ENCODE results near the gene VWA5B1.

VWA5B1 gene

GRCh38 chr1:20365421-20366055, 74.9 kb downstream of the VWA5B1 start:
- no peak for DNase-seq (ENCODE audit: low read depth in 3 of 3, low spot score in 1 of 3)

- DNase-seq (ENCODE audit: low read depth in 3 of 3, low spot score in 1 of 3), result no peak
Observed at GRCh38 chr1:20366056-20366462, 75.4 kb downstream of the VWA5B1 start.

GRCh38 chr1:20366463-20367115, 75.9 kb downstream of the VWA5B1 start:
- no peak for DNase-seq (ENCODE audit: low read depth in 3 of 3, low spot score in 1 of 3)

- DNase-seq (ENCODE audit: low read depth in 3 of 3, low spot score in 1 of 3), result no peak
Observed at GRCh38 chr1:20367116-20367585, 76.5 kb downstream of the VWA5B1 start.

- DNase-seq (ENCODE audit: low read depth in 3 of 3, low spot score in 1 of 3), result no peak
Observed at GRCh38 chr1:20367626-20368025, 77.0 kb downstream of the VWA5B1 start.

GRCh38 chr1:20368866-20369470, 78.3 kb downstream of the VWA5B1 start:
- no peak for DNase-seq (ENCODE audit: low read depth in 3 of 3, low spot score in 1 of 3)

GRCh38 chr1:20370698-20371097, 80.0 kb downstream of the VWA5B1 start:
- no peak for DNase-seq (ENCODE audit: low read depth in 3 of 3, low spot score in 1 of 3)

- no peak for DNase-seq (ENCODE audit: low read depth in 3 of 3, low spot score in 1 of 3)
Observed at GRCh38 chr1:20371411-20371810, 80.7 kb downstream of the VWA5B1 start.

GRCh38 chr1:20371883-20372282, 81.2 kb downstream of the VWA5B1 start:
- no peak for DNase-seq (ENCODE audit: low read depth in 3 of 3, low spot score in 1 of 3)

- DNase-seq (ENCODE audit: low read depth in 3 of 3, low spot score in 1 of 3), result no peak
Observed at GRCh38 chr1:20372676-20373075, 82.0 kb downstream of the VWA5B1 start.

GRCh38 chr1:20373286-20373685, 82.6 kb downstream of the VWA5B1 start:
- no peak for DNase-seq (ENCODE audit: low read depth in 3 of 3, low spot score in 1 of 3)

GRCh38 chr1:20373764-20374163, 83.1 kb downstream of the VWA5B1 start:
- DNase-seq (ENCODE audit: low read depth in 3 of 3, low spot score in 1 of 3), result no peak

- DNase-seq (ENCODE audit: low read depth in 3 of 3, low spot score in 1 of 3), result no peak
Observed at GRCh38 chr1:20375563-20375962, 84.9 kb downstream of the VWA5B1 start.

- DNase-seq (ENCODE audit: low read depth in 3 of 3, low spot score in 1 of 3), result no peak
Observed at GRCh38 chr1:20376171-20376570, 85.5 kb downstream of the VWA5B1 start.

- peak in 2 of 3 donors; percentile 5 to 57 for DNase-seq (ENCODE audit: low read depth in 3 of 3, low spot score in 1 of 3)
Observed at GRCh38 chr1:20376880-20377494, 86.3 kb downstream of the VWA5B1 start.

- DNase-seq (ENCODE audit: low read depth in 3 of 3, low spot score in 1 of 3), result no peak
Observed at GRCh38 chr1:20377516-20378270, 87.0 kb downstream of the VWA5B1 start.

- DNase-seq (ENCODE audit: low read depth in 3 of 3, low spot score in 1 of 3), result no peak
Observed at GRCh38 chr1:20379075-20379474, 88.4 kb downstream of the VWA5B1 start.

GRCh38 chr1:20380175-20380574, 89.5 kb downstream of the VWA5B1 start:
- no peak for DNase-seq (ENCODE audit: low read depth in 3 of 3, low spot score in 1 of 3)

GRCh38 chr1:20380616-20381035, 90.0 kb downstream of the VWA5B1 start:
- DNase-seq (ENCODE audit: low read depth in 3 of 3, low spot score in 1 of 3), result no peak

GRCh38 chr1:20381045-20381641, 90.5 kb downstream of the VWA5B1 start:
- DNase-seq (ENCODE audit: low read depth in 3 of 3, low spot score in 1 of 3), result no peak

- DNase-seq (ENCODE audit: low read depth in 3 of 3, low spot score in 1 of 3), result no peak
Observed at GRCh38 chr1:20381961-20382360, 91.3 kb downstream of the VWA5B1 start.

Data from stimulated activated CD4-positive, alpha-beta T cell treated with anti-CD3 and anti-CD28 coated beads, TNF-alpha, amount 100 ng/mL, for 1 hour (primary cell).